Loucy (cell line): ENCODE measurements around the gene SETBP1.

Source experiments
- EZH2phosphoT487 ChIP-seq: fragments of 200-600 bp; IDR thresholded peaks from 2 replicates; pipeline ENCODE4 v1.6.1; 2018; ENCODE audit warnings: antibody characterized with exemption, mild to moderate bottlenecking, moderate library complexity, borderline replicate concordance
- TF ChIP-seq, protein P1 (sequence below): fragments of 200-600 bp; sonication (generic); conservative IDR thresholded peaks from 2 replicates; pipeline ENCODE4 v1.5.1; 2014; ENCODE audit warnings: mild to moderate bottlenecking, antibody characterized with exemption, low read length

DNA sequence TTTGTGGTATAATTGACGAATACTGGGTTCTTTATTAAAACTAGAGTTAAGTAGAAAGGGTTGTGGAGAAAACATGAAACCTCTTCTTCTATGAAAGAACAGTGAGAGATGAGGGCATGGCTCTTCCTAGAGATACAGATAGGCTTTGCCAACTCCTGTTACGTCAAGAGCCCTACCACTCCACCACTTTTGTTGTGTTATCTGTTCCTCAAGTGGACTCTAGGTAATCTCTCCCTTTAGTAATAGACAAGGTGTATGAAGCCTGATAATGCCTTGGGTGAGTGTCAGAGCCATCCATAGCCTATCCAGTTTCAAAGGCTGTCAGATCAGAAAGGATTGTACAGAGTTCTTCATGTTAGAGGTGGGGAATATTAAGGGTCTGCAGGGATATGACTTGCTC lies 176.4 kb downstream of the SETBP1 start:
- TF ChIP-seq, protein P1, sequence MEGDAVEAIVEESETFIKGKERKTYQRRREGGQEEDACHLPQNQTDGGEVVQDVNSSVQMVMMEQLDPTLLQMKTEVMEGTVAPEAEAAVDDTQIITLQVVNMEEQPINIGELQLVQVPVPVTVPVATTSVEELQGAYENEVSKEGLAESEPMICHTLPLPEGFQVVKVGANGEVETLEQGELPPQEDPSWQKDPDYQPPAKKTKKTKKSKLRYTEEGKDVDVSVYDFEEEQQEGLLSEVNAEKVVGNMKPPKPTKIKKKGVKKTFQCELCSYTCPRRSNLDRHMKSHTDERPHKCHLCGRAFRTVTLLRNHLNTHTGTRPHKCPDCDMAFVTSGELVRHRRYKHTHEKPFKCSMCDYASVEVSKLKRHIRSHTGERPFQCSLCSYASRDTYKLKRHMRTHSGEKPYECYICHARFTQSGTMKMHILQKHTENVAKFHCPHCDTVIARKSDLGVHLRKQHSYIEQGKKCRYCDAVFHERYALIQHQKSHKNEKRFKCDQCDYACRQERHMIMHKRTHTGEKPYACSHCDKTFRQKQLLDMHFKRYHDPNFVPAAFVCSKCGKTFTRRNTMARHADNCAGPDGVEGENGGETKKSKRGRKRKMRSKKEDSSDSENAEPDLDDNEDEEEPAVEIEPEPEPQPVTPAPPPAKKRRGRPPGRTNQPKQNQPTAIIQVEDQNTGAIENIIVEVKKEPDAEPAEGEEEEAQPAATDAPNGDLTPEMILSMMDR: no peak
- TF ChIP-seq EZH2phosphoT487: no peak
